Spleen (tissue), 11 donors: Measurements from ENCODE around the gene SGCA. TPM values are rescaled to one million over a fixed set of nuclear protein-coding genes. Genes with fewer than 3 reads are reported as not detected.

Experiments
- DNase-seq: peaks from one replicate; pipeline ENCODE4 v3.0.0-alpha.2; 2020
- H3K27ac ChIP-seq, 8 donors: fragments of 200-600 bp; sonication (generic) in 7 of 8; 1 replicate in 4 of 8; 2 replicates in 4 of 8; pipeline versions ENCODE4 v1.5.0 to v1.8.0; 2016 to 2021; ENCODE audit warnings: inconsistent platforms in 4 of 8, mild to moderate bottlenecking in 4 of 8, moderate library complexity in 1 of 8
- H3K27me3 ChIP-seq, 7 donors: fragments of 200-600 bp; sonication (generic) in 6 of 7; replicated peaks in 1 of 7; 1 replicate in 4 of 7; 2 replicates in 3 of 7; pipeline versions ENCODE4 v1.5.0 to v1.8.0; 2016 to 2021; ENCODE audit warnings: inconsistent platforms in 3 of 7, mild to moderate bottlenecking in 1 of 7
- H3K36me3 ChIP-seq, 6 donors: fragments of 200-600 bp; sonication (generic) in 5 of 6; 1 replicate in 4 of 6; 2 replicates in 2 of 6; pipeline versions ENCODE4 v1.5.0 to v1.8.0; 2016 to 2021; ENCODE audit warnings: inconsistent platforms in 2 of 6
- H3K4me1 ChIP-seq, 6 donors: fragments of 200-600 bp; sonication (generic) in 5 of 6; 1 replicate in 3 of 6; 2 replicates in 3 of 6; pipeline versions ENCODE4 v1.5.0 to v1.8.0; 2016 to 2021; ENCODE audit warnings: inconsistent platforms in 3 of 6
- H3K4me3 ChIP-seq, 8 donors: fragments of 200-600 bp; sonication (generic) in 7 of 8; 1 replicate in 4 of 8; 2 replicates in 4 of 8; pipeline versions ENCODE4 v1.5.0 to v1.8.0; 2016 to 2021; ENCODE audit warnings: inconsistent platforms in 4 of 8, mild to moderate bottlenecking in 4 of 8, moderate library complexity in 2 of 8
- H3K9me3 ChIP-seq, 8 donors: fragments of 200-600 bp; sonication (generic) in 7 of 8; 1 replicate in 4 of 8; 2 replicates in 4 of 8; pipeline versions ENCODE4 v1.5.0 to v1.8.0; 2016 to 2021; ENCODE audit warnings: inconsistent platforms in 4 of 8
- POLR2A ChIP-seq, 3 donors: fragments of 450-650 bp; IDR thresholded peaks; one replicate each; pipeline ENCODE4 v1.5.1; 2017; ENCODE audit warnings: antibody characterized with exemption in 3 of 3, mild to moderate bottlenecking in 1 of 3
- POLR2AphosphoS5 ChIP-seq, 3 donors: sonication (generic); formaldehyde crosslinking; IDR thresholded peaks; one replicate each; pipeline ENCODE4 v1.5.1; 2017; ENCODE audit warnings: antibody characterized with exemption in 3 of 3
- WGBS, 5 donors: extraction: QIAGEN DNeasy Blood & Tissue Kit in 3 of 5; methylation state at CpG; one replicate each; pipeline versions ENCODE4 v1.1.5 to v1.1.7; 2013 to 2018; 5-methylcytosine and 5-hydroxymethylcytosine counted together
- intact Hi-C: fragments of 100-400 bp; cut with DNase I; formaldehyde crosslinking; loops from one replicate; pipeline ENCODE4 v1.15.0; 2023; ENCODE audit warnings: low total_unique reads
- polyA plus RNA-seq, 3 donors: library from polyadenylated mRNA; stranded (reverse); fragments of 200-250 nt; gene quantifications; one replicate each; pipeline ENCODE4 v1.2.1, GENCODE V29; 2013
- total RNA-seq, 7 donors: library from RNA; depleted of rRNA in 3 of 7; stranded (reverse); fragments of >200 nt in 3 of 7; fragmentation: NEBNext Ultra II Directional in 4 of 7; extraction: Animal tissue kit (Norgen Biotek cat#: 25700) in 4 of 7; gene quantifications; one replicate each; pipeline versions ENCODE4 v1.1.0 to v1.2.1, GENCODE V29; 2016 to 2021
- TF ChIP-seq, protein P1 (sequence below), 11 experiments: fragments of 200-600 bp in 7 of 11; fragments of 450-650 bp in 4 of 11; sonication (generic) in 4 of 11; IDR thresholded peaks in 8 of 11; conservative IDR thresholded peaks in 3 of 11; 1 replicate in 7 of 11; 2 replicates in 4 of 11; pipeline versions ENCODE4 v1.4.0 to v1.8.0; 2016 to 2021; ENCODE audit warnings: antibody characterized with exemption in 11 of 11, inconsistent platforms in 4 of 11, mild to moderate bottlenecking in 1 of 11
- donor health status: healthy with polysubstance abuse.
- donor health status: DM: no; HTN: no; CAD: no; lungs with moderate emphysema.
- donor health status: DM: no; HTN: no; CAD: no.
- donor health status: Bipolar disorder and iron deficiency.
- donor health status: healthy.
- donor health status: DM: no; HTN: no; CAD: no.
- donor health status: DM: yes; HTN: yes; CAD: no.

The SGCA gene
- total and polyA plus RNA-seq, 10 donors, result 1.2 to 5.9 (median 3.7) TPM; not detected in 1

DNA sequence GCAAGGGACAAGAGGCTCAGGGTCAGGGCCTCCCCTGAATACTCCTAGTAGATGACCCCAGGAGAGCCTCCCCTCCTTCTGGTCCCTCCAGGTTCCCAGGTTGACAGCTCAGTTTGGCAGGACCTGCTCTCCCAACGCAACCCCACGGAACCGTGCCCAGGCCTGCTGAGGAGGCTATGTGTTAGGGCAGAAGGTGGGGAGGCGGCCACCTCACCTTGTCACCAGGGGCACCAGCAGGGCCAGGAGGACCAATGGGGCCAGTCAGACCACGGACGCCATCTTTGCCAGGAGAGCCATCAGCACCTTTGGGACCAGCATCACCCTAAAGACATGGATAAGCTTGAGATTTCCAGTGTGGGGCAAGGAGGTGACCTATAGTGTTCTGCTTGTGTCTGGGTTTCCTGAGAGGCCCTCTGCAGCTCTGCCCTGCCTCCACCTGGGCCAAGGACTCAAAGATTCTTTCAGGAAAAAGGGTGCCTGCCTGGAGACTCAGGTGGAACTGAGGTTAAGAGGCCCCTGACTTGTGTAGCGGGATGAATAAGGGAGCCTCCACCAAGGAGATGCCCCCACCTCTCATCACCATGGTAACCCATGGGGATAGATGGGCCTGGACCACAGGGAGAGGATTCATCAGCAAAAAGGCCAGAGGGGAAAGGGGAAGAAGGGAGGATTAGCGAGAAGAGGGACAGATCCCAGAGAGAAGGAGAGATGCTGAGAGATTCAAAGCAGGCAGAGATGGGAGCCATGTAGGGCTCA lies 25.0 kb downstream of the SGCA start:
- peaks cover 0 to 99% (median 2%) of the 10 kb centered on the region in 6 donors for H3K36me3 ChIP-seq
- DNase-seq, result no peak
- peaks cover 0 to 5% (median 0%) of the 10 kb centered on the region in 7 donors for H3K27me3 ChIP-seq
- 91 to 96% (median 93%) methylated on average over 3 to 8 of the region's 8 CpGs for WGBS, 5 donors
- TF ChIP-seq, protein P1, sequence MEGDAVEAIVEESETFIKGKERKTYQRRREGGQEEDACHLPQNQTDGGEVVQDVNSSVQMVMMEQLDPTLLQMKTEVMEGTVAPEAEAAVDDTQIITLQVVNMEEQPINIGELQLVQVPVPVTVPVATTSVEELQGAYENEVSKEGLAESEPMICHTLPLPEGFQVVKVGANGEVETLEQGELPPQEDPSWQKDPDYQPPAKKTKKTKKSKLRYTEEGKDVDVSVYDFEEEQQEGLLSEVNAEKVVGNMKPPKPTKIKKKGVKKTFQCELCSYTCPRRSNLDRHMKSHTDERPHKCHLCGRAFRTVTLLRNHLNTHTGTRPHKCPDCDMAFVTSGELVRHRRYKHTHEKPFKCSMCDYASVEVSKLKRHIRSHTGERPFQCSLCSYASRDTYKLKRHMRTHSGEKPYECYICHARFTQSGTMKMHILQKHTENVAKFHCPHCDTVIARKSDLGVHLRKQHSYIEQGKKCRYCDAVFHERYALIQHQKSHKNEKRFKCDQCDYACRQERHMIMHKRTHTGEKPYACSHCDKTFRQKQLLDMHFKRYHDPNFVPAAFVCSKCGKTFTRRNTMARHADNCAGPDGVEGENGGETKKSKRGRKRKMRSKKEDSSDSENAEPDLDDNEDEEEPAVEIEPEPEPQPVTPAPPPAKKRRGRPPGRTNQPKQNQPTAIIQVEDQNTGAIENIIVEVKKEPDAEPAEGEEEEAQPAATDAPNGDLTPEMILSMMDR (IDR thresholded peaks at IDR 0.05 in 8 of 11, conservative IDR thresholded peaks at IDR 0.05 in 3 of 11), result no peak
- TF ChIP-seq POLR2AphosphoS5 (IDR thresholded peaks at IDR 0.05) (no peak), POLR2A (IDR thresholded peaks at IDR 0.05) (no peak)
- H3K4me1 ChIP-seq, result peaks cover 0 to 15% (median under 1%) of the 10 kb centered on the region in 6 donors
- intact Hi-C loops, result no loop called here
- H3K4me3 ChIP-seq, result no peak overlapping the region
- H3K9me3 ChIP-seq, result no peaks in the 10 kb centered on the region
- H3K27ac ChIP-seq, result no peak overlapping the region

DNA sequence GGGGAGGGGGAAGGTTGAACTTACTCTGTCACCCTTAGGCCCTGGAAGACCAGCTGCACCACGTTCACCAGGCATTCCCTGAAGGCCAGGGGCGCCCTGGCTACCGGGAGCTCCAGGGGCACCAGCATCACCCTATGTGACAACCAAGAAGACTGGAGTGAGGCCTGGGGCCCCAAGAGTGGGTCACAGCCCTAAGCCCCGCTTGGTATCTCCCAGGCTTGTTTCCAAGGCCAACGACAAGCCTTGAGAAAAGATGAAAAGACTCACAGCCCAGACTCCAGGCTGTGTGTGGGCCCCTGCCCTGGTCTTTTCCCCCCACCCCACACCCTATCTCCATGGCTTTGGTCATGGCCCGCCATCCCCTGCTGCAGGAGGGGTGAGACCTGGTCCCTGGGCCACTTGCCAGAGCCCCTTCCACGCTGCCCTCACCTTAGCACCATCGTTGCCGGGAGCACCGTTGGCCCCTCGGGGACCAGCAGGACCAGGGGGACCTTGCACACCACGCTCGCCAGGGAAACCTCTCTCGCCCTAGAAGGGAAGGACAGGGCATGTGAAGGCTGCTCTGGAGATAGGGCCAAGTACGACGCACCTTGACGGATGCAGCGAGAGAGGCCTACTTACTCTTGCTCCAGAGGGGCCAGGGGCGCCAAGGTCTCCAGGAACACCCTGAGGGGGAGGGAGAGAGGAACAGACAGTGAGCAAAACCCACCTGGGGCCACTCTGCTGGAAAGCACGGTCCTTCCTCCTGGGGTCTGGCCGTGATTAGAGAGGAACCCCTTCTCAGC lies 25.7 kb downstream of the SGCA start:
- 68 to 83% (median 82%) methylated on average over 15 to 21 of the region's 21 CpGs for WGBS, 5 donors
- TF ChIP-seq POLR2A (IDR thresholded peaks at IDR 0.05), result no peak
- TF ChIP-seq POLR2AphosphoS5 (IDR thresholded peaks at IDR 0.05), result no peak
- TF ChIP-seq, protein P1 (IDR thresholded peaks at IDR 0.05 in 8 of 11, conservative IDR thresholded peaks at IDR 0.05 in 3 of 11), result no peak
- Histone ChIP-seq H3K36me3 (peaks cover 0 to 99% (median 2%) of the 10 kb centered on the region in 6 donors), H3K27me3 (peaks cover 0 to 5% (median 0%) of the 10 kb centered on the region in 7 donors), H3K27ac (no peak overlapping the region), H3K4me3 (no peak overlapping the region), H3K9me3 (no peaks in the 10 kb centered on the region), H3K4me1 (peaks cover 0 to 12% (median 0%) of the 10 kb centered on the region in 6 donors)
- intact Hi-C loops, result no loop called here
- no peak for DNase-seq

DNA sequence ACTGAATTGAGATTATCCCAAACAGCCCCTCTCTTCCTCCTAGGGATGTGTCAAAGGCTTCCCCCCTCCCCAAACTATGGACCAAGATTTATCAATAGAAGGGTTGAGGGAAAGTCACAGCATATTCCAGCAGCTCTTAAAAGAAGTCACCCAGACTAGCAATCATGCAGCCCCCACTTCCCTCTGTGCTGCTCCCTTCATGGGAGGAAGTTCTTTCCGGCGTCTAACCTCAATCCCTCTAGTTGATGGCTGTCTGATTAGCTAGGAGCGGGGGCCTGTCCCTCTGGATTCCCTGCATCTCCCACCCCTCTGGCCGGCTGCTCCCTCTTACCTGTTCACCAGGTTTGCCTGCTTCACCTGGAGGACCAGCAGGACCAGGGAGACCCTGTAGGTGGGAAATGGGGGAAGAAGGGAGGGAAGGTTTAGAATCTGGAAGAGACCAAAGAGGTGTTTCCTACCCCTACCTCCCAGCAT lies 26.4 kb downstream of the SGCA start:
- 68 to 80% (median 79%) methylated on average over 4 of the region's 4 CpGs for WGBS, 5 donors
- Histone ChIP-seq H3K9me3 (no peaks in the 10 kb centered on the region), H3K27me3 (peaks cover 0 to 5% (median 0%) of the 10 kb centered on the region in 7 donors), H3K4me3 (no peak overlapping the region), H3K4me1 (peaks cover 0 to 12% (median 0%) of the 10 kb centered on the region in 6 donors), H3K36me3 (peaks cover 0 to 98% (median 2%) of the 10 kb centered on the region in 6 donors), H3K27ac (no peak overlapping the region)
- no peak for DNase-seq
- TF ChIP-seq, protein P1 (IDR thresholded peaks at IDR 0.05 in 8 of 11, conservative IDR thresholded peaks at IDR 0.05 in 3 of 11), result no peak
- TF ChIP-seq POLR2AphosphoS5 (IDR thresholded peaks at IDR 0.05) (no peak), POLR2A (IDR thresholded peaks at IDR 0.05) (no peak)
- intact Hi-C loops, result no loop called here
